Motor neuron (in vitro differentiated cells): ENCODE results near the gene SPG11. TPM values are rescaled to one million over a fixed set of nuclear protein-coding genes. Genes with fewer than 3 reads are reported as not detected.
"Not testable (repeated sequence)": the region's sequence is repeated elsewhere in the genome, so short reads cannot be mapped to it uniquely, and the experiment has no call there.

Source experiments
- ATAC-seq, 8 experiments: fragments of 200-7000 bp; cut with Tn5 transposase; replicated peaks in 6 of 8; 2 replicates each; pipeline ENCODE4 v1.8.0; 2021; ENCODE audit warnings: mild to moderate bottlenecking in 8 of 8, moderate library complexity in 8 of 8
- H3K27ac ChIP-seq, 2 donors: fragments of 250-450 bp; sonication (Bioruptor Pico); 2 replicates each; pipeline ENCODE4 v1.9.0; 2021; ENCODE audit warnings: antibody characterized with exemption in 2 of 2, mild to moderate bottlenecking in 2 of 2, moderate library complexity in 1 of 2
- H3K4me1 ChIP-seq, 2 donors: fragments of 250-450 bp; sonication (Bioruptor Pico); replicated peaks in 1 of 2; 2 replicates each; pipeline ENCODE4 v1.6.1; 2021; ENCODE audit warnings: antibody characterized with exemption in 2 of 2, mild to moderate bottlenecking in 2 of 2, moderate library complexity in 1 of 2
- H3K4me3 ChIP-seq, 5 donors: fragments of 250-450 bp; sonication (Bioruptor Pico); 2 replicates each; pipeline ENCODE4 v1.9.0; 2021; ENCODE audit warnings: antibody characterized with exemption in 5 of 5, mild to moderate bottlenecking in 5 of 5, moderate library complexity in 4 of 5
- WGBS, 10 experiments: fragments of 450-650 bp; shearing (Covaris generic); methylation state at CpG; one replicate each; pipeline ENCODE4 v1.0.0; 2022; 5-methylcytosine and 5-hydroxymethylcytosine counted together
- in situ Hi-C, 9 experiments: fragments of 400-800 bp; cut with MboI; loops; one replicate each; pipeline ENCODE4 v1.15.0; 2021; ENCODE audit warnings: low sequenced_read_pairs in 9 of 9, low pct_unique_long_range_greater_than_20kb in 2 of 9; ENCODE audit not compliant: unreplicated experiment in 9 of 9
- total RNA-seq, 8 experiments: library from RNA; unstranded; fragments of 300-600 nt; gene quantifications; 2 replicates each; pipeline versions ENCODE4 v1.2.3 to v1.2.4, GENCODE V29; 2022

SPG11 gene
- total RNA-seq, 8 experiments from 2014 or later = 31.0 to 91.1 (median 46.6) TPM

DNA sequence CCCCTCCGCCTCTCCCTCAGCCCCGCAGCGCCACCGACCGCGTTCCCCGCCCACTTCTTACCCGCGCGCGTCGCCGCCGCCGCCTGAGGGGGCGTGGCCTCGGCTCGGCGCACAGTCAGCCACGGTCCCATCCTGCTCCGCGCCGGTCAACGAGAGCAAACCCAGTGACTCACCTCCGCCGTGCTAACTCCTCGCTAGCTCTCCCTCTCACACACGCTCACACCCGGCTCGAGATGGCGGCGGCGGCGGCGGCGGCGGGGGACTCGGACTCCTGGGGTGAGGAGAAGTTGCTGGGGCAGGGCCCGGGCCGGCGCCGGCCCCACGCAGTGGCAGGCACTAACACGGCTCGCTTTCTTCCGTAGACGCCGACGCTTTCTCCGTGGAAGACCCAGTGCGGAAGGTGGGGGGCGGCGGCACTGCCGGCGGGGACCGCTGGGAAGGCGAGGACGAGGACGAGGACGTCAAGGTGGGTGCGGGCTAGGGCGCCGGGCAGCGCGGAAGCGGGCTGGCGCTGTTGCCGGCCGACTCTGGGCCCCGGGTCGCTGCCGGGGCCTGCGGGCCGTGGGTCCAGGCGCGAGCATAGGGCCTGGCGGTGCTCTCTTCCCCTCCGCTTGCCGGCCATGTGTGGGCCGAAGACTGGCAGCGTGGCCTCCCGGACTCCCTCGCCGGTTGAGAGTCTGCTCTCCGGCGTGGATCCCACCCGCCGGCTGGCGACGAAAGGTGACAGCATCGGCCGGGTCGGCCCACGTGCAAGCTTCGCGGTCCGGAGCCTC lies 126.3 kb downstream of the SPG11 start, which contains the start of gene EIF3J:
TSS of gene EIF3J (plus strand) at position 186 of the 773 bp plus-strand sequence. CDS start at position 234, 48 bp downstream.
- peak; percentile 80 to 90 (median 88) for ATAC-seq
- H3K27ac ChIP-seq = peak within 1 kb of the TSS; percentile 89 to 94
- peaks cover 8 to 13% of the 10 kb centered on the region in 2 donors for H3K4me1 ChIP-seq
- peak within 1 kb of the TSS; percentile 73 to 96 (median 92) for H3K4me3 ChIP-seq
- in situ Hi-C loops = no loop called here
- WGBS, 10 experiments = 0 to 7% (median 1%) methylated on average over 1 to 36 of the region's 97 CpGs; no CpG with 5 or more reads in 4 of the 10 experiments

DNA sequence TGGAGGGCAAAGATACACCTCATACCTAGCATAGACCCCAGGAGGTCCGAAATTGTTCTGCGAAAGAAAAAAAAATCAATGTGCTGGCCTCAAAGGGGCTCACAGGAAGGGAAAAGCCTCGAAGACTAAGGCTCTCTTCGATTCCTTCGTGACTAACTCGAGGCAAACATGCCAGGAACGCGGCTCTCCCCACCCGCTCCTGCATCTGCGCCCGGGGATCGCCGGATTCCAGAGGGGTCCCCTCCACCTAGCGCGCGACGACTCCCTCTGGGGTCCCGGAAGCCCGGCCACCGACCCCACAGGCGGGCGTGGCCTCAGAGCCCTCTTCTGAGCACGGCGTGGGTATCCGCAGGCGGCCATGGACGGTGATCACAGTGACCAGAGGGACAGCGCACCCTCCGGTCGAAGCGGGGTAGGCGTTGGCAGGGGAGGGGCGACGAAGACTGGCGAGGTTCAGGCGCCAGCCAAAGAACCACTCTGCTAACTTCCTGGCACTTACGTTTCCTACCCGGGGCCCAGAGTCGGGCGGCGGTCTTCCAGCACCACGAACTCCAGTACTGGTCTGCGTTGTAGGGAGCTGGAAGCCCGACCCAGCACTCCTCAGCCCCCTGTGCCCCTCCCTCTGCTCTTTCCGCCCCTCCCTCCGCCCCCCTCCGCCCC lies 127.0 kb downstream of the SPG11 start:
- in situ Hi-C loops = no loop called here
- WGBS, 10 experiments = 0 to 1% (median 0%) methylated on average over 1 to 14 of the region's 47 CpGs; no CpG with 5 or more reads in 2 of the 10 experiments
- Histone ChIP-seq H3K27ac (peak overlapping the region; percentile 89 to 94), H3K4me1 (peaks cover 8 to 13% of the 10 kb centered on the region in 2 donors), H3K4me3 (peak overlapping the region; percentile 73 to 96 (median 92))
- peak; percentile 70 to 90 (median 87) for ATAC-seq

DNA sequence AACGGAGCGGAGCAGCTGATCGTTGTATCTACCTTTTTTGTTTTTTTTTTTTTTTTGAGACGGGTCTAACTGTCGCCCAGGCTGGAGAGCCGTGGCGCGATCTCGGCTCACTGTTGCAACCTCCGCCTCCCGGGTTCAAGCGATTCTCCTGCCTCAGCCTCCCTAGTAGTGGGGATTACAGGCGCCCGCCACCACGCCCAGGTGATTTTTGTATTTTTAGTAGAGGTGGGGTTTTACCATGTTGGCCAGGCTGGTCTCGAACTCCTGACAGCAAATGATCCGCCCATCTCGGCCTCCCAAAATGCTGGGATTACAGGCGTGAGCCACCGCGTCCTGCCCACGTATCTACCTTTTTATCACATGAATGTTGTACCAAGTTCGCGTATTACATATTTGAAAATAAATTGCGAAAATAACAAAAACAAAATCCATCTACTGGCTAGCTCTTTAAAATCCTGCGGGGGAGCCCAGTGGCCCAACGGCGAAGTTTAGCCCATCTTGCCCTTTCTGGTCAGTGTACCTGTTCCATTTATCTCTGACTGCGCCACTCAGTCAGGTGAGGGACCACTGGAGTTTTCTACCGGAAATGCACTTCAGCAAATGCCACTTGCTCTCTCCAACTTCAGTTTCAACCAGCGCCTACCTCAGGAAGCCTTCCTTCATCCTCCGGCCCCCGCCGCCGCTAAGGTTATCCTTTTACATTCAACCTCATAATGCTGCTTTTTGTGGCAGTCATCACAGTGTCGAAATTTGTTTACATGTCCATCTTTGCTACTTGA lies 127.8 kb downstream of the SPG11 start:
- Histone ChIP-seq H3K4me3 (peak overlapping the region; percentile 73 to 96 (median 92)), H3K4me1 (peaks cover 8 to 13% of the 10 kb centered on the region in 2 donors), H3K27ac (peak overlapping the region; percentile 89 to 94)
- 0 to 90% (median 44%) methylated on average over 1 to 26 of the region's 36 CpGs for WGBS, 10 experiments
- ATAC-seq = no peak
- in situ Hi-C loops = no loop called here

DNA sequence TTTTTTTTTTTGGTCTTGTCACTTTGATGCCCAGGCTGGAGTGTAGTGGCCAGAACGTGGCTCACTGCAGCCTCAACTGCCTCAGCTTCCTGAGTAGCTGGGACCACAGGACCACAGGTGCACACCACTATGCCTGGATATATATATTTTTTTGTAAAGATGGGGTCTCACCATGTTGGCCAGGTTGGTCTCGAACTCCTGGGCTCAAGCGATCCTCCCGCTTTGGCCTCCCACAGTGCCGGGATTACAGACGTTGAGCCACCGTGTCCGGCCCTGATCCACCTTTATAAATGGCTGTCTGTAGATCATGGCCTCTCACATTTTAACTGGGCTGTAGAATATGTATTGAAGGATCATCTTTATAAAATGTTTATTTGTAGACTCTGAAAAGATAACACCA lies 128.4 kb downstream of the SPG11 start:
- peaks cover 8 to 13% of the 10 kb centered on the region in 2 donors for H3K4me1 ChIP-seq
- WGBS, 10 experiments = 79 to 100% (median 98%) methylated on average over 1 to 8 of the region's 8 CpGs; no CpG with 5 or more reads in 3 of the 10 experiments
- in situ Hi-C loops = no loop called here
- H3K27ac ChIP-seq = no peak overlapping the region
- no peak for ATAC-seq
- no peak overlapping the region for H3K4me3 ChIP-seq

DNA sequence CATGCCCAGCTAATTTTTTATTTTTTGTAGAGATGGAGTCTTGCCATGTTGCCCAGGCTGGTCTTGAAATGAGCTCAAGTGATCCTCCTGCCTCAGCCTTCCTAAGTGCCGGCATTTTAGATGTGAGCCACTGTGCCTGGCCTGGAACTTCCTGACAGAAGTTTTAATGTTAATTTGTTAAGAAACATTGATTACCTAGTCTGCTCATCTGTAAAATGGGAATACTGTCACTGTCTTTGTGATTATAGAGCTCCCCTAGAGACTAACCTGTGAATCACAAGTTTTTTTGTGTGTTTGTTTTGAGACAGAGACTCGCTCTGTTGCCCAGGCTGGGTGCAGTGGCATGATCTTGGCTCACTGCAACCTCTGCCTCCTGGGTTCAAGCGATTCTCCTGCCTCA lies 130.8 kb downstream of the SPG11 start:
- WGBS, 10 experiments = 80 to 100% (median 100%) methylated on average over 1 to 3 of the region's 3 CpGs; no CpG with 5 or more reads in 4 of the 10 experiments
- ATAC-seq = no peak
- in situ Hi-C loops = no loop called here
- H3K4me1 ChIP-seq = peaks cover 5% of the 10 kb centered on the region in 2 donors
- no peak overlapping the region for H3K27ac ChIP-seq
- H3K4me3 ChIP-seq = no peak overlapping the region

DNA sequence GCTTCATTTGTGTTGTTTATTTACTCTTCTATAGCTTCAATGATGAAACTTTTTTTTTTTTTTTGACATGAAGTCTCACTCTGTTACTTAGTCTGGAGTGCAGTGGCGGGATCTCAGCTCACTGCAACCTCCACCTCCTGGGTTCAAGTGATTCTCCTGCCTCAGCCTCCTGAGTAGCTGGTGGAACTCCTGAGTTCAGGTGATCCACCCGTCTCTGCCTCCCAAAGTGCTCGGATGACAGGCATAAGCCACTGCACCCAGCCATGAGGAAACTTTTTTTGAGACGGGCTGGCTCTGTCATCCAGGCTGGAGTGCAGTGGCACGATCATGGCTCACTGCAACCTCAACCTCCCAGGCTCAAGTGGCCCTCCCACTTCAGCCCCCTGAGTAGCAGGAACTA lies 131.2 kb downstream of the SPG11 start:
- in situ Hi-C loops, ATAC-seq, H3K4me1 ChIP-seq, H3K4me3 ChIP-seq, H3K27ac ChIP-seq: not testable (repeated sequence)
- WGBS, 10 experiments = 93 to 100% methylated on average over 1 to 2 of the region's 5 CpGs; no CpG with 5 or more reads in 8 of the 10 experiments

DNA sequence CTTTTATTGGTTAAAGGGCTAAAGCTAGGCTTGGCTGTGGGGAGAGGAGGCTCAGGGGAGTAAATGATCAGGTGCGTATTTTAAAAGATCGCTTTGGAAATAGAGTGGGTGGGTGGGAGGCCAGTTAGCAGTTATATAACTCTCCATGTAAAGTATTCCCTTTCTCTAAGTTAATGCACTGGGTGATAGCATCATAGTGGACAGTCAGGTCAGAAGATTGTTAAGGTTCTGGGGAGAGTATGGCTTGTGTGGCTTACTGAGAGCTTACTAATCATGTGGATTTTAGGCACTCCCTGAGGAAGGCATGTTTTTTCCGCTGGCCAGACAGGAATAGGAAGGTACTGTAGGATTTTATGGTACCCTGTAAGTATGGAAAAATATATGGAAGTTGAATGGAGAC lies 132.8 kb downstream of the SPG11 start:
- in situ Hi-C loops = no loop called here
- Histone ChIP-seq H3K4me1 (peaks cover 5% of the 10 kb centered on the region in 2 donors), H3K27ac (no peak overlapping the region), H3K4me3 (no peak overlapping the region)
- WGBS, 10 experiments = 94 to 100% (median 100%) methylated on average over 1 to 3 of the region's 3 CpGs; no CpG with 5 or more reads in 2 of the 10 experiments
- no peak for ATAC-seq

DNA sequence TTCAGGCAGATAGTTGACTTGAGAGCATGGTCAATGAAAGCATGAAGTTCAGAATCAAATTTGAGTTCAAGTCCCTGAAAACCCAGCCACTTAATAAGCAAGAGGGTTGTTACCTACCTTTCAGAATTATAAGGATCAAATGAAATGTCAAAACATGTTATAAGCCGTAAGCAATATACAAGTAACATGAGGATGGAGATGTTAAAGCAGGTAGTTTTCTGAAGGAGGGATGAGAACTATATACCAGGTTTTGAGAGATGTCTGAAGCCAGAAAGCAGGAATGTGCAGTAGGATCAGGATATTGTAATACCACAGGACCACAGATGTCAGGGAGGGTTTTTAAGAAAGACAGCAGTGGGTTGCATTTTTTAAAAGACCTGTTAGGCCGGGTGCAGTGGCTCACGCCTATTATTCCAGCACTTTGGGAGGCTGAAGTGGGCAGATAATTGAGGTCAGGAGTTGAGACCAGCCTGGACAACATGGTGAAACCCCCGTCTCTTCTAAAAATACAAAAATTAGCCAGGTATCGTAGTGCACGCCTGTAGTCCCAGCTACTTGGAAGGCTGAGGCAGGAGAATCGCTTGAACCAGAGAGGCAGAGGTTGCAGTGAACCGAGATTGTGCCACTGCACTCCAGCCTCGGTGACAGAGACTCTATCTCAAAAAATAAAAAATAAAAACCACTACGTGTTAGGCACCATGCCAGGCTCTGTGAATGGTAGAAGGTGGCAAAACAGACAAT lies 133.4 kb downstream of the SPG11 start:
- no peak for ATAC-seq
- WGBS, 10 experiments = 30 to 100% (median 82%) methylated on average over 2 to 10 of the region's 10 CpGs
- no peak overlapping the region for H3K27ac ChIP-seq
- H3K4me3 ChIP-seq = no peak overlapping the region
- in situ Hi-C loops = no loop called here
- H3K4me1 ChIP-seq = no peaks in the 10 kb centered on the region

DNA sequence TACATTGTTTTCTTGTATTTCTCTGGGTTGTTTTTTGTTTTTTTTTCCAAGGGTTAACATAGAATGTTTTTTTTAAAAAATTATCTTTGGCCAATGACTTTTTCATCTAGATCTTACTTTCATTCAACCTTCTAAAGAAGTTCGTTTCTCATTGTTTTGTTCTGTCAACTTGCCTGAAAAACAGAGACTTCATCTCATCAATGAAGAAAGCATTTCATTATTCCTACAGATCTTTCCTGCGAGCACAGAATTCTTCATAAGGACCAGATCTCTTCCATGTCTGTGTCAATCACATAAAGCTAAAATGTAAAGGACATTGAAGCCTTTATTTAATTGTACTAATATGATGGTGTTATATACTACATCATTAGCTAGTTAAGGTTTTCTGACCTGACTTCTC lies 136.2 kb downstream of the SPG11 start:
- WGBS, 10 experiments = 66 to 97% (median 85%) methylated on average over 1 to 2 of the region's 2 CpGs
- Histone ChIP-seq H3K4me3 (no peak overlapping the region), H3K4me1 (no peaks in the 10 kb centered on the region), H3K27ac (no peak overlapping the region)
- no peak for ATAC-seq
- in situ Hi-C loops = no loop called here

DNA sequence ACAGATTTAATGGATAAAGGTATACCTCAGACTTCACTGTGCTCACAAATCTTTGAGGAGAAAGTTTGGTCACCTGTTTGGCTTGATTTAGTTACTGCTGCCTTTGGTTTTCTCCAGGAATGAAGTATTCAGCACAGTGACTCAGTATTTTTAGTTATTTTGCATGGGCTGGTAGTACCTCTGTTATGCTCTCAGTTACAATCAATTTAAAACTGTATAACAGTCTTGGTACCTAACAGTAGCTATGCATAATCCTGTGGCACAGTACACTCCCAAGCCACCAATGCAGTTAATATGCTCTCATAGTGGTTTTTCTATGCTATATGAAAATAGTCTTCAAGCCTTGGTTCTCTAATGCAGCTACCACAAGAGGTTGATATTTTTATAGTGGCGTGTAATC lies 138.4 kb downstream of the SPG11 start:
- 63 to 100% (median 89%) methylated on average over 1 of the region's 1 CpG; no CpG with 5 or more reads in 6 of the 10 experiments for WGBS, 10 experiments
- no peak overlapping the region for H3K4me3 ChIP-seq
- ATAC-seq = peak in 3 of 8 experiments; percentile 56 to 72 (median 71)

DNA sequence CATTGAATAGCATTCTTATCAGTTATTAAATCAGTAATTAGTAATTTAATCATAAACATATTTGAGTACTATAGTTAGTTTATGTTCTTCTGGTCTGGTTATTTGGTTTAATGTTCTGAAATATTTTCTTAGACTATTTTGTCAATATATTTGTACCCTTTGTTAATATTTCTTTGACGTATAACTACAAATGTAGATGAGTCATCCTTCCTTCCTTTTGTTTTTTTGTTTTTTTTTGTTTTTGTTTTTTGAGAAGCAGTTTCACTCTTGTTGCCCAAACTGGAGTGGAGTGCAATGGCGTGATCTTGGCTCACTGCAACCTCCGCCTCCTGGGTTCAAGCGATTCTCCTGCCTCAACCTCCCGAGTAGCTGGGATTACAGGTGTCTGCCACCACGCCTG lies 143.9 kb downstream of the SPG11 start:
- in situ Hi-C loops = loop anchor here in 1 of 9 experiments (25.0 kb wide), 1 partner anchor 632 kb away; no protein-coding TSS in a partner anchor
- Histone ChIP-seq H3K27ac (no peak overlapping the region), H3K4me3 (no peak overlapping the region), H3K4me1 (no peaks in the 10 kb centered on the region)
- WGBS, 10 experiments = 90 to 100% (median 96%) methylated on average over 1 to 6 of the region's 6 CpGs; no CpG with 5 or more reads in 1 of the 10 experiments
- no peak for ATAC-seq

More for the DNA sequence above, 138.4 kb downstream of the SPG11 start:
- in situ Hi-C loops = no loop called here
- no peaks in the 10 kb centered on the region for H3K4me1 ChIP-seq
- no peak overlapping the region for H3K27ac ChIP-seq

DNA sequence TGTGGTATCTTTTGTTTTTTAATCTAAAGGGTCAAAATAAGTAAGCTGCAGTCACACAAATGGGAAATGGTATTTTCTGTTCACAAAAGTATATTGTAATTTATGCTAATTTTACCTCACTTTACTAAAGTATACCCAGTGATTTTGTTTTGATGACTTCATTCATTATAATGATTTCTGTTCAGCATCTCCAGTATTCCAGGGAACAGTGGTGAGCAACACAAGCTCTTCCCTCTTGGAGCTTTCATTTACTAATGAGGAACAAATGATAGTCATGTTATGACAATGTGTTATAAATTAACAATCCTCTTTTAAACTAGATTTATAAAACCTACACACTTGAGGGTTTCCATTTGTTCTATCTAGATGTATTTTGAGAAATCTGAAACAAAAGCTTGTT lies 147.0 kb downstream of the SPG11 start:
- in situ Hi-C loops = loop anchor here in 1 of 9 experiments (25.0 kb wide), 1 partner anchor 629 kb away; no protein-coding TSS in a partner anchor
- Histone ChIP-seq H3K4me3 (no peak overlapping the region), H3K4me1 (no peaks in the 10 kb centered on the region), H3K27ac (no peak overlapping the region)
- peak in 2 of 8 experiments; percentile 68 to 73 for ATAC-seq
